Thoracic aorta endothelial cell (primary cell): Measurements from ENCODE around the gene OR2A42. TPM values are rescaled to one million over a fixed set of nuclear protein-coding genes. Genes with fewer than 3 reads are reported as not detected.

Experiments used
- total RNA-seq: library from RNA; depleted of rRNA; stranded (reverse); fragments of >200 nt; gene quantifications from 2 replicates; pipeline ENCODE4 v1.2.3, GENCODE V29; 2012

The OR2A42 gene
- total RNA-seq, result 0.07 TPM in 1 of 2 replicates, not detected in the other

GRCh38 chr7:144239365-144239764, at the start of gene OR2A42:
TSS of gene OR2A42 (minus strand) at chr7:144239605. CDS start at chr7:144232843, 6,762 bp downstream.

GRCh38 chr7:144269188-144269587, 29.8 kb upstream of the OR2A42 start, which contains the start of gene CTAGE8:
TSS of gene CTAGE8 (minus strand) at chr7:144269288. CDS start at chr7:144269250, 38 bp downstream.

GRCh38 chr7:144264692-144265091, 25.3 kb upstream of the OR2A42 start, which contains the start of gene OR2A7:
TSS of gene OR2A7 (minus strand) at chr7:144264792. CDS start at chr7:144259628, 5,164 bp downstream.

GRCh38 chr7:144195212-144195872, 44.1 kb downstream of the OR2A42 start, which contains the start of gene ARHGEF35:
TSS of gene ARHGEF35 (minus strand) at chr7:144195833. CDS start at chr7:144188383, 7,450 bp downstream.

GRCh38 chr7:144183166-144183565, 56.2 kb downstream of the OR2A42 start, which contains the start of gene CTAGE4:
TSS of gene CTAGE4 (plus strand) at chr7:144183466. CDS start at chr7:144183504, 38 bp downstream.

Other genes with a start within 250 kb of the OR2A42 start
- gene OR6B1, start 239.3 kb downstream of the OR2A42 start, total RNA-seq, result not detected in 2 replicates
- not detected in 2 replicates for gene OR2A5, start 190.7 kb downstream of the OR2A42 start, total RNA-seq
- not detected in 2 replicates for gene OR2A25, start 169.8 kb downstream of the OR2A42 start, total RNA-seq
- gene OR2A12, start 153.3 kb downstream of the OR2A42 start, total RNA-seq, result not detected in 2 replicates
- gene OR2A2, start 130.0 kb downstream of the OR2A42 start, total RNA-seq, result not detected in 2 replicates
- gene OR2A14, start 116.4 kb downstream of the OR2A42 start, total RNA-seq, result not detected in 2 replicates
- 0.22 and 1.1 TPM in 2 replicates for gene CTAGE4, start 56.1 kb downstream of the OR2A42 start, total RNA-seq
- gene ARHGEF35, start 43.8 kb downstream of the OR2A42 start, total RNA-seq, result 0.53 and 1.1 TPM in 2 replicates
- gene OR2A7, start 25.2 kb upstream of the OR2A42 start, total RNA-seq, result 0.27 and 0.65 TPM in 2 replicates
- gene CTAGE8, start 29.7 kb upstream of the OR2A42 start, total RNA-seq, result 0.65 TPM in 1 of 2 replicates, not detected in the other
- 0.22 TPM in 1 of 2 replicates, not detected in the other for gene OR2A1, start 72.8 kb upstream of the OR2A42 start, total RNA-seq
- gene ARHGEF5, start 115.8 kb upstream of the OR2A42 start, total RNA-seq, result 1.1 and 1.3 TPM in 2 replicates
- not detected in 2 replicates for gene NOBOX, start 164.1 kb upstream of the OR2A42 start, total RNA-seq